GM23338 (cell line): ENCODE results near the gene CALR3. TPM values are rescaled to one million over a fixed set of nuclear protein-coding genes. Genes with fewer than 3 reads are reported as not detected.
A peak's percentile ranks its signal among the peaks of the same experiment; 100 is the strongest.

Experiments used
- ATAC-seq: fragments of 200-7000 bp; cut with Tn5 transposase; 3 replicates; pipeline ENCODE4 v1.9.1; 2020
- DNase-seq: peaks from one replicate; pipeline ENCODE4 v3.0.0-alpha.2; 2015; ENCODE audit warnings: low spot score
- H2AFZ ChIP-seq: fragments of 200-600 bp; sonication (generic); 2 replicates; pipeline ENCODE4 v1.8.0; 2016; ENCODE audit warnings: antibody characterized with exemption, mild to moderate bottlenecking, moderate library complexity
- H3F3A ChIP-seq: fragments of 200-600 bp; sonication (generic); replicated peaks from 2 replicates; pipeline ENCODE4 v1.8.0; 2017; ENCODE audit warnings: antibody characterized with exemption, mixed run types, low read depth
- H3K27ac ChIP-seq: fragments of 200-600 bp; sonication (generic); 2 replicates; pipeline ENCODE4 v1.6.1; 2016; ENCODE audit warnings: low read depth
- H3K27me3 ChIP-seq: fragments of 200-600 bp; sonication (generic); 2 replicates; pipeline ENCODE4 v1.8.0; 2016; ENCODE audit warnings: mild to moderate bottlenecking, mixed run types, moderate library complexity; ENCODE audit not compliant: insufficient read depth
- H3K36me3 ChIP-seq: fragments of 200-600 bp; sonication (generic); 2 replicates; pipeline ENCODE4 v1.8.0; 2016; ENCODE audit warnings: mild to moderate bottlenecking; ENCODE audit not compliant: insufficient read depth
- H3K4me1 ChIP-seq: fragments of 200-600 bp; sonication (generic); 2 replicates; pipeline ENCODE4 v1.8.0; 2016; ENCODE audit warnings: mild to moderate bottlenecking, moderate library complexity; ENCODE audit not compliant: insufficient read depth
- H3K4me2 ChIP-seq: fragments of 200-600 bp; sonication (generic); 2 replicates; pipeline ENCODE4 v1.7.1; 2017; ENCODE audit warnings: mixed run types
- H3K4me3 ChIP-seq: fragments of 200-600 bp; sonication (generic); 2 replicates; pipeline ENCODE4 v1.6.1; 2016; ENCODE audit warnings: mixed run types
- H3K79me2 ChIP-seq: fragments of 200-600 bp; sonication (generic); replicated peaks from 2 replicates; pipeline ENCODE4 v1.8.0; 2017; ENCODE audit warnings: mild to moderate bottlenecking; ENCODE audit not compliant: insufficient read depth
- H3K9me2 ChIP-seq: fragments of 200-600 bp; sonication (generic); 2 replicates; pipeline ENCODE4 v1.8.0; 2017; ENCODE audit not compliant: insufficient read depth
- H4K20me1 ChIP-seq: fragments of 200-600 bp; sonication (generic); replicated peaks from 2 replicates; pipeline ENCODE4 v1.8.0; 2017; ENCODE audit warnings: mild to moderate bottlenecking; ENCODE audit not compliant: insufficient read depth
- H3K27ac Mint-ChIP-seq: 2 replicates; pipeline ENCODE4 v1.8.0; 2020; ENCODE audit warnings: inconsistent platforms, mild to moderate bottlenecking, moderate library complexity, mixed read lengths
- H3K27me3 Mint-ChIP-seq: 3 replicates; pipeline ENCODE4 v1.8.0; 2022; ENCODE audit warnings: low read depth, mild to moderate bottlenecking, moderate library complexity, mixed read lengths, inconsistent platforms; ENCODE audit not compliant: insufficient read depth, poor library complexity
- H3K36me3 Mint-ChIP-seq: 3 replicates; pipeline ENCODE4 v1.8.0; 2021; ENCODE audit warnings: low read depth, mild to moderate bottlenecking, inconsistent platforms, moderate library complexity, mixed read lengths
- H3K4me1 Mint-ChIP-seq: 3 replicates; pipeline ENCODE4 v1.8.0; 2020; ENCODE audit warnings: mild to moderate bottlenecking, inconsistent platforms, mixed read lengths
- H3K4me3 Mint-ChIP-seq: 3 replicates; pipeline ENCODE4 v1.8.0; 2021; ENCODE audit warnings: moderate library complexity, mild to moderate bottlenecking, inconsistent platforms, mixed read lengths
- H3K9me3 Mint-ChIP-seq: 3 replicates; pipeline ENCODE4 v1.8.0; 2020; ENCODE audit warnings: moderate library complexity, mild to moderate bottlenecking, inconsistent platforms, mixed read lengths
- CREB1 ChIP-seq: fragments of 250-450 bp; sonication (Bioruptor Pico); IDR thresholded peaks from 2 replicates; pipeline ENCODE4 v1.5.0; 2020; ENCODE audit warnings: low read depth, mild to moderate bottlenecking, moderate library complexity
- JUNB ChIP-seq: IDR thresholded peaks from one replicate; pipeline ENCODE4 v1.6.1; 2016; ENCODE audit warnings: antibody characterized with exemption; ENCODE audit not compliant: unreplicated experiment
- NANOG ChIP-seq: IDR thresholded peaks from 2 replicates; pipeline ENCODE4 v1.6.1; 2016; ENCODE audit warnings: antibody characterized with exemption, borderline replicate concordance
- POLR2AphosphoS5 ChIP-seq: IDR thresholded peaks from 2 replicates; pipeline ENCODE4 v1.6.1; 2016; ENCODE audit warnings: antibody characterized with exemption, low read depth
- STAT1 ChIP-seq: IDR thresholded peaks from one replicate; pipeline ENCODE4 v1.6.1; 2016; ENCODE audit warnings: antibody characterized with exemption; ENCODE audit not compliant: unreplicated experiment
- ZNF114 ChIP-seq: fragments of 250-450 bp; sonication (Bioruptor Pico); IDR thresholded peaks from 2 replicates; pipeline ENCODE4 v1.5.0; 2020; ENCODE audit warnings: mild to moderate bottlenecking, moderate library complexity
- ZNF331 ChIP-seq: fragments of 250-450 bp; sonication (Bioruptor Pico); IDR thresholded peaks from 2 replicates; pipeline ENCODE4 v1.5.0; 2020; ENCODE audit warnings: low read depth, mild to moderate bottlenecking, moderate library complexity
- polyA plus RNA-seq: library from polyadenylated mRNA; unstranded; fragments of >200 nt; fragmentation: Nextera tagmentation; extraction: Ambion mirVana; gene quantifications from 2 replicates; pipeline ENCODE4 v1.2.1, GENCODE V29; 2016
- total RNA-seq: library from RNA; depleted of rRNA; stranded (reverse); fragments of >200 nt; shearing (Covaris generic); gene quantifications from 2 replicates; pipeline ENCODE4 v1.2.3, GENCODE V29; 2014
- TF ChIP-seq, protein P1 (sequence below): fragments of 250-450 bp; sonication (Bioruptor Pico); IDR thresholded peaks from 2 replicates; pipeline ENCODE4 v1.5.0; 2020; ENCODE audit warnings: mild to moderate bottlenecking, moderate library complexity
- TF ChIP-seq, protein P2 (sequence below): IDR thresholded peaks from 2 replicates; pipeline ENCODE4 v1.6.1; 2016; ENCODE audit warnings: antibody characterized with exemption
- TF ChIP-seq, protein P3 (sequence below), 2 experiments: fragments of 200-600 bp in 1 of 2; sonication (generic) in 1 of 2; conservative IDR thresholded peaks; 2 replicates each; pipeline versions ENCODE4 v1.5.1 to v1.6.1; 2016 to 2017; ENCODE audit warnings: antibody characterized with exemption in 2 of 2, low read depth in 2 of 2, mild to moderate bottlenecking in 2 of 2, moderate library complexity in 1 of 2
- TF ChIP-seq, protein P4 (sequence below): IDR thresholded peaks from one replicate; pipeline ENCODE4 v1.6.1; 2018; ENCODE audit warnings: antibody characterized with exemption; ENCODE audit not compliant: unreplicated experiment

The CALR3 gene
- total and polyA plus RNA-seq, 2 experiments from 2014 or later = 0.42 to 0.66 TPM

DNA sequence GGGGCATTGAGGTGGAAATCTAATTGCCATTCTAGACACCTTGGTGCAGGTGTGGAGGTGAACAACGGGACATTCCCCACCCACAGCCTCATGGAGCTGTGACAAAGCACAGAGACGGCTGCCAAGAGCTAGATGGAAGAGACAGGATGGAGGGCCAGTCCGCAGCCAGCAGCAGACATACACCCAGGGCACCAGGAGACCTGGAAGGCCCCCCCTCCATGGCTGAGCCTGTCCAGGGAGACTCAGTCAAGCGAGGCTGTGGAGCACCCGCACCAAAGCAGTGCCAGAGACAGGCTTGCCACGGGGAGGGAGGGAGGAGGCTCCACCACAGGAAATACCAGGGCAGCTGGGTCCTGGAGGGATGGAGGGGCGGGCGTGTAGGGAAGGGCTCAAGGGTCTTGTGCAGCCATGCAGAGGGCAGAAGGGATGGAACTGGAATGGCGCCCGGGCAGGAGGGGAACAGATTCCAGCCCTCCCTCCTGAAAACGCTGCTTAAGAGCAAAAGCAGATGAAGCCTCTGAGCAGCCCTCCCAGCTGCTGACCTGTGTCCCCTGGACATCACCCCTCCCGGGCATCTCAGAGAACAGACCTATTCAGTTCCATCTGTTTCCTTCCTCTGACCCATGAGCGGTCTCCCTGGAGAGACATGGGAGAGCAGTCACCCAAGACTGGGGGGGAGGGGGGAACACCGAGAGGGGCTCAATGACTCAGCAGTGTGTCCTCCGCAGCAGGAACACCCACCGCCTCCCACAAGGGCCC, 38.6 kb downstream of the CALR3 start:
- peaks cover 100% of the 10 kb centered on the region for H3K79me2 ChIP-seq
- H3K27ac ChIP-seq = peak overlapping the region; percentile 78; the same call in 1 of the 2 replicates
- H4K20me1 ChIP-seq = peaks cover 50% of the 10 kb centered on the region
- H2AFZ ChIP-seq = no peak overlapping the region
- peak overlapping the region; percentile 73 for H3K4me2 ChIP-seq
- H3K4me1 ChIP-seq = peaks cover 35% of the 10 kb centered on the region
- Mint-ChIP-seq H3K9me3 (no peaks in the 10 kb centered on the region), H3K27ac (peak overlapping the region; percentile 95), H3K36me3 (peaks cover 3% of the 10 kb centered on the region; the same call in 1 of the 3 replicates), H3K27me3 (peaks cover 14% of the 10 kb centered on the region), H3K4me1 (peaks cover 47% of the 10 kb centered on the region), H3K4me3 (peak overlapping the region; percentile 55; the same call in 2 of the 3 replicates)
- no peaks in the 10 kb centered on the region; the same call in 1 of the 2 replicates for H3F3A ChIP-seq
- no peaks in the 10 kb centered on the region for H3K27me3 ChIP-seq
- H3K9me2 ChIP-seq = no peaks in the 10 kb centered on the region
- DNase-seq = peak; percentile 47
- H3K36me3 ChIP-seq = no peaks in the 10 kb centered on the region
- TF ChIP-seq NANOG (no peak), POLR2AphosphoS5 (no peak), ZNF331 (CRISPR knock-in tag) (no peak), CREB1 (CRISPR knock-in tag) (no peak), STAT1 (no peak), JUNB (no peak), ZNF114 (CRISPR knock-in tag) (no peak)
- TF ChIP-seq, protein P1, sequence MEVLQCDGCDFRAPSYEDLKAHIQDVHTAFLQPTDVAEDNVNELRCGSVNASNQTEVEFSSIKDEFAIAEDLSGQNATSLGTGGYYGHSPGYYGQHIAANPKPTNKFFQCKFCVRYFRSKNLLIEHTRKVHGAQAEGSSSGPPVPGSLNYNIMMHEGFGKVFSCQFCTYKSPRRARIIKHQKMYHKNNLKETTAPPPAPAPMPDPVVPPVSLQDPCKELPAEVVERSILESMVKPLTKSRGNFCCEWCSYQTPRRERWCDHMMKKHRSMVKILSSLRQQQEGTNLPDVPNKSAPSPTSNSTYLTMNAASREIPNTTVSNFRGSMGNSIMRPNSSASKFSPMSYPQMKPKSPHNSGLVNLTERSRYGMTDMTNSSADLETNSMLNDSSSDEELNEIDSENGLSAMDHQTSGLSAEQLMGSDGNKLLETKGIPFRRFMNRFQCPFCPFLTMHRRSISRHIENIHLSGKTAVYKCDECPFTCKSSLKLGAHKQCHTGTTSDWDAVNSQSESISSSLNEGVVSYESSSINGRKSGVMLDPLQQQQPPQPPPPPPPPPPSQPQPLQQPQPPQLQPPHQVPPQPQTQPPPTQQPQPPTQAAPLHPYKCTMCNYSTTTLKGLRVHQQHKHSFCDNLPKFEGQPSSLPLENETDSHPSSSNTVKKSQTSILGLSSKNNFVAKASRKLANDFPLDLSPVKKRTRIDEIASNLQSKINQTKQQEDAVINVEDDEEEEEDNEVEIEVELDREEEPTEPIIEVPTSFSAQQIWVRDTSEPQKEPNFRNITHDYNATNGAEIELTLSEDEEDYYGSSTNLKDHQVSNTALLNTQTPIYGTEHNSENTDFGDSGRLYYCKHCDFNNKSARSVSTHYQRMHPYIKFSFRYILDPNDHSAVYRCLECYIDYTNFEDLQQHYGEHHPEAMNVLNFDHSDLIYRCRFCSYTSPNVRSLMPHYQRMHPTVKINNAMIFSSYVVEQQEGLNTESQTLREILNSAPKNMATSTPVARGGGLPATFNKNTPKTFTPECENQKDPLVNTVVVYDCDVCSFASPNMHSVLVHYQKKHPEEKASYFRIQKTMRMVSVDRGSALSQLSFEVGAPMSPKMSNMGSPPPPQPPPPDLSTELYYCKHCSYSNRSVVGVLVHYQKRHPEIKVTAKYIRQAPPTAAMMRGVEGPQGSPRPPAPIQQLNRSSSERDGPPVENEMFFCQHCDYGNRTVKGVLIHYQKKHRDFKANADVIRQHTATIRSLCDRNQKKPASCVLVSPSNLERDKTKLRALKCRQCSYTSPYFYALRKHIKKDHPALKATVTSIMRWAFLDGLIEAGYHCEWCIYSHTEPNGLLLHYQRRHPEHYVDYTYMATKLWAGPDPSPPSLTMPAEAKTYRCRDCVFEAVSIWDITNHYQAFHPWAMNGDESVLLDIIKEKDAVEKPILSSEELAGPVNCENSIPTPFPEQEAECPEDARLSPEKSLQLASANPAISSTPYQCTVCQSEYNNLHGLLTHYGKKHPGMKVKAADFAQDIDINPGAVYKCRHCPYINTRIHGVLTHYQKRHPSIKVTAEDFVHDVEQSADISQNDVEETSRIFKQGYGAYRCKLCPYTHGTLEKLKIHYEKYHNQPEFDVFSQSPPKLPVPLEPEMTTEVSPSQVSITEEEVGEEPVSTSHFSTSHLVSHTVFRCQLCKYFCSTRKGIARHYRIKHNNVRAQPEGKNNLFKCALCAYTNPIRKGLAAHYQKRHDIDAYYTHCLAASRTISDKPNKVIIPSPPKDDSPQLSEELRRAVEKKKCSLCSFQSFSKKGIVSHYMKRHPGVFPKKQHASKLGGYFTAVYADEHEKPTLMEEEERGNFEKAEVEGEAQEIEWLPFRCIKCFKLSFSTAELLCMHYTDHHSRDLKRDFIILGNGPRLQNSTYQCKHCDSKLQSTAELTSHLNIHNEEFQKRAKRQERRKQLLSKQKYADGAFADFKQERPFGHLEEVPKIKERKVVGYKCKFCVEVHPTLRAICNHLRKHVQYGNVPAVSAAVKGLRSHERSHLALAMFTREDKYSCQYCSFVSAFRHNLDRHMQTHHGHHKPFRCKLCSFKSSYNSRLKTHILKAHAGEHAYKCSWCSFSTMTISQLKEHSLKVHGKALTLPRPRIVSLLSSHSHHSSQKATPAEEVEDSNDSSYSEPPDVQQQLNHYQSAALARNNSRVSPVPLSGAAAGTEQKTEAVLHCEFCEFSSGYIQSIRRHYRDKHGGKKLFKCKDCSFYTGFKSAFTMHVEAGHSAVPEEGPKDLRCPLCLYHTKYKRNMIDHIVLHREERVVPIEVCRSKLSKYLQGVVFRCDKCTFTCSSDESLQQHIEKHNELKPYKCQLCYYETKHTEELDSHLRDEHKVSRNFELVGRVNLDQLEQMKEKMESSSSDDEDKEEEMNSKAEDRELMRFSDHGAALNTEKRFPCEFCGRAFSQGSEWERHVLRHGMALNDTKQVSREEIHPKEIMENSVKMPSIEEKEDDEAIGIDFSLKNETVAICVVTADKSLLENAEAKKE (CRISPR knock-in tag) = no peak
- TF ChIP-seq, protein P2, sequence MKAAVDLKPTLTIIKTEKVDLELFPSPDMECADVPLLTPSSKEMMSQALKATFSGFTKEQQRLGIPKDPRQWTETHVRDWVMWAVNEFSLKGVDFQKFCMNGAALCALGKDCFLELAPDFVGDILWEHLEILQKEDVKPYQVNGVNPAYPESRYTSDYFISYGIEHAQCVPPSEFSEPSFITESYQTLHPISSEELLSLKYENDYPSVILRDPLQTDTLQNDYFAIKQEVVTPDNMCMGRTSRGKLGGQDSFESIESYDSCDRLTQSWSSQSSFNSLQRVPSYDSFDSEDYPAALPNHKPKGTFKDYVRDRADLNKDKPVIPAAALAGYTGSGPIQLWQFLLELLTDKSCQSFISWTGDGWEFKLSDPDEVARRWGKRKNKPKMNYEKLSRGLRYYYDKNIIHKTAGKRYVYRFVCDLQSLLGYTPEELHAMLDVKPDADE = no peak
- TF ChIP-seq, protein P3, sequence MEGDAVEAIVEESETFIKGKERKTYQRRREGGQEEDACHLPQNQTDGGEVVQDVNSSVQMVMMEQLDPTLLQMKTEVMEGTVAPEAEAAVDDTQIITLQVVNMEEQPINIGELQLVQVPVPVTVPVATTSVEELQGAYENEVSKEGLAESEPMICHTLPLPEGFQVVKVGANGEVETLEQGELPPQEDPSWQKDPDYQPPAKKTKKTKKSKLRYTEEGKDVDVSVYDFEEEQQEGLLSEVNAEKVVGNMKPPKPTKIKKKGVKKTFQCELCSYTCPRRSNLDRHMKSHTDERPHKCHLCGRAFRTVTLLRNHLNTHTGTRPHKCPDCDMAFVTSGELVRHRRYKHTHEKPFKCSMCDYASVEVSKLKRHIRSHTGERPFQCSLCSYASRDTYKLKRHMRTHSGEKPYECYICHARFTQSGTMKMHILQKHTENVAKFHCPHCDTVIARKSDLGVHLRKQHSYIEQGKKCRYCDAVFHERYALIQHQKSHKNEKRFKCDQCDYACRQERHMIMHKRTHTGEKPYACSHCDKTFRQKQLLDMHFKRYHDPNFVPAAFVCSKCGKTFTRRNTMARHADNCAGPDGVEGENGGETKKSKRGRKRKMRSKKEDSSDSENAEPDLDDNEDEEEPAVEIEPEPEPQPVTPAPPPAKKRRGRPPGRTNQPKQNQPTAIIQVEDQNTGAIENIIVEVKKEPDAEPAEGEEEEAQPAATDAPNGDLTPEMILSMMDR (conservative IDR thresholded peaks at IDR 0.05; ENCODE audit: low read depth in 2 of 2) = no peak
- TF ChIP-seq, protein P4, sequence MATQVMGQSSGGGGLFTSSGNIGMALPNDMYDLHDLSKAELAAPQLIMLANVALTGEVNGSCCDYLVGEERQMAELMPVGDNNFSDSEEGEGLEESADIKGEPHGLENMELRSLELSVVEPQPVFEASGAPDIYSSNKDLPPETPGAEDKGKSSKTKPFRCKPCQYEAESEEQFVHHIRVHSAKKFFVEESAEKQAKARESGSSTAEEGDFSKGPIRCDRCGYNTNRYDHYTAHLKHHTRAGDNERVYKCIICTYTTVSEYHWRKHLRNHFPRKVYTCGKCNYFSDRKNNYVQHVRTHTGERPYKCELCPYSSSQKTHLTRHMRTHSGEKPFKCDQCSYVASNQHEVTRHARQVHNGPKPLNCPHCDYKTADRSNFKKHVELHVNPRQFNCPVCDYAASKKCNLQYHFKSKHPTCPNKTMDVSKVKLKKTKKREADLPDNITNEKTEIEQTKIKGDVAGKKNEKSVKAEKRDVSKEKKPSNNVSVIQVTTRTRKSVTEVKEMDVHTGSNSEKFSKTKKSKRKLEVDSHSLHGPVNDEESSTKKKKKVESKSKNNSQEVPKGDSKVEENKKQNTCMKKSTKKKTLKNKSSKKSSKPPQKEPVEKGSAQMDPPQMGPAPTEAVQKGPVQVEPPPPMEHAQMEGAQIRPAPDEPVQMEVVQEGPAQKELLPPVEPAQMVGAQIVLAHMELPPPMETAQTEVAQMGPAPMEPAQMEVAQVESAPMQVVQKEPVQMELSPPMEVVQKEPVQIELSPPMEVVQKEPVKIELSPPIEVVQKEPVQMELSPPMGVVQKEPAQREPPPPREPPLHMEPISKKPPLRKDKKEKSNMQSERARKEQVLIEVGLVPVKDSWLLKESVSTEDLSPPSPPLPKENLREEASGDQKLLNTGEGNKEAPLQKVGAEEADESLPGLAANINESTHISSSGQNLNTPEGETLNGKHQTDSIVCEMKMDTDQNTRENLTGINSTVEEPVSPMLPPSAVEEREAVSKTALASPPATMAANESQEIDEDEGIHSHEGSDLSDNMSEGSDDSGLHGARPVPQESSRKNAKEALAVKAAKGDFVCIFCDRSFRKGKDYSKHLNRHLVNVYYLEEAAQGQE = no peak
- H3K4me3 ChIP-seq = 0 out of 2 replicates have a peak overlapping the region, but pooled peaks have one; percentile 35
- peak; percentile 22 for ATAC-seq
